ENCODE measurements around the gene AGR3. TPM values are rescaled to one million over a fixed set of nuclear protein-coding genes. Genes with fewer than 3 reads are reported as not detected.
A peak's percentile ranks its signal among the peaks of the same experiment; 100 is the strongest.

The AGR3 gene
- total and polyA plus RNA-seq, 2 donors (not counting 3 experiments of a cell fraction or from before 2014, with no cell fraction given): not detected

DNA sequence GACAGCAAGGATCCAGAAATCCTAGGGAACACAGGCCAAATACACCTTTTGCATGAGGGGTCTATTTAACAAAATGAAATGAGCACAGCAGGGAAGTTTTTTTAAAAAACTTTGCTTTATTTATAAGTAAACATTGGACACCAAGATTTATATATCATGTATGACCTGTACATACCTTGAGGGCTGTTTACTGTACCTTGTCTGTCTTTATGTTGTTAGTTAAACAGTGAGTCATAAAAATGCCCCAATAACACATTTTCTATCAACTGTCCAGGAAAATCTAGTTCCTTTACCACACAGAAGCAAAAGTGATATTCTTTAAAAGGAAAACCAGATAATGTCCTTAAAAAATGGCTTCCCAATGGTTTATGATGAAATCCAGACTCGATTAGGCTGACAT is 45.1 kb upstream of the AGR3 start:
- BruUV-seq (replicated peaks): no TSS peak
- Histone ChIP-seq H2AFZ (ENCODE audit: low read depth, low read length) (no peak overlapping the region), H3K4me2 (ENCODE audit: insufficient read depth, low read length) (no peak overlapping the region), H3K27ac (ENCODE audit: insufficient read depth, low read depth, low read length) (no peak overlapping the region), H3K9me1 (replicated peaks; ENCODE audit: control insufficient read depth, extremely low read depth, insufficient read depth, low read length) (no peaks in the 10 kb centered on the region), H3K79me2 (ENCODE audit: control insufficient read depth, insufficient read depth, low read length) (no peaks in the 10 kb centered on the region), H3K4me3 (replicated peaks in 1 of 3; ENCODE audit: insufficient read depth in 1 of 3, low read depth in 1 of 3, low read length in 3 of 3) (no peak overlapping the region), H4K20me1 (replicated peaks; ENCODE audit: control insufficient read depth, extremely low read depth, insufficient read depth, low read length) (no peaks in the 10 kb centered on the region), H3K9ac (replicated peaks; ENCODE audit: extremely low read depth, insufficient read depth, low read length) (no peak overlapping the region), H3K9me3 (replicated peaks; ENCODE audit: control insufficient read depth, insufficient read depth, low read length) (no peaks in the 10 kb centered on the region), H3K4me1 (ENCODE audit: control insufficient read depth, extremely low read depth, insufficient read depth, low read length) (peaks cover 4% of the 10 kb centered on the region), H3K36me3 (ENCODE audit: control insufficient read depth in 2 of 2, extremely low read depth in 1 of 2, insufficient read depth in 2 of 2, low read length in 2 of 2) (no peaks in the 10 kb centered on the region), H3K27me3 (ENCODE audit: control insufficient read depth in 2 of 2, insufficient read depth in 2 of 2, low read length in 2 of 2) (no peaks in the 10 kb centered on the region)
- FAIRE-seq: no peak
- CTCF ChIA-PET: interaction anchor here (0.6 to 3.3 kb wide), 24 partner anchors 9 to 754 kb away, joined by 3 to 73 read pairs (median 5); no protein-coding TSS in a partner anchor
- peak; percentile 3 for DNase-seq (ENCODE audit: low read depth, low spot score)
- intact Hi-C loops (cut with micrococcal nuclease): loop anchor here (1.0 to 5.0 kb wide), 3 partner anchors 55 to 605 kb away; no protein-coding TSS in a partner anchor
- TF ChIP-seq, protein P1, sequence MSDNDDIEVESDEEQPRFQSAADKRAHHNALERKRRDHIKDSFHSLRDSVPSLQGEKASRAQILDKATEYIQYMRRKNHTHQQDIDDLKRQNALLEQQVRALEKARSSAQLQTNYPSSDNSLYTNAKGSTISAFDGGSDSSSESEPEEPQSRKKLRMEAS (IDR thresholded peaks at IDR 0.05; ENCODE audit: insufficient read depth, insufficient read length): no peak
- TF ChIP-seq POLR2AphosphoS5 (IDR thresholded peaks at IDR 0.05; ENCODE audit: insufficient read depth, low read depth, low read length) (no peak), CTCF (IDR thresholded peaks at IDR 0.05; ENCODE audit: extremely low read depth in 1 of 2, insufficient read depth in 1 of 2, low read depth in 1 of 2, low read length in 2 of 2) (no peak), GATA2 (IDR thresholded peaks at IDR 0.05; ENCODE audit: insufficient read depth, insufficient read length, low read depth, low read length) (no peak), EZH2 (IDR thresholded peaks at IDR 0.05; ENCODE audit: borderline replicate concordance, low read depth, low read length, severe bottlenecking) (no peak), MYC (IDR thresholded peaks at IDR 0.05; ENCODE audit: low read depth, low read length) (no peak), FOS (IDR thresholded peaks at IDR 0.05; ENCODE audit: borderline replicate concordance, insufficient read depth, low read length) (no peak)
- POLR2A ChIA-PET: no interaction called here
- dilution Hi-C loops (cut with MboI; ENCODE audit: extremely low pct_ligation_motif_present, low sequenced_read_pairs): no loop called here

Data from endothelial cell of umbilical vein (primary cell).